B cell (primary cell): ENCODE measurements around the gene LITAF. TPM values are rescaled to one million over a fixed set of nuclear protein-coding genes. Genes with fewer than 3 reads are reported as not detected.

ENCODE experiments used
- ATAC-seq: fragments of 200-7000 bp; cut with Tn5 transposase; one replicate; pipeline ENCODE4 v1.10.0; 2021; ENCODE audit warnings: low read depth, mild to moderate bottlenecking, moderate number of reproducible peaks, moderate library complexity
- CTCF ChIA-PET: fragments of 350-600 bp; sonication (Branson Sonifier 250); formaldehyde crosslinking; loops from one replicate; lab custom pipeline; 2021; ENCODE audit warnings: antibody characterized with exemption, inconsistent platforms; lab: Charles Lee
- POLR2A ChIA-PET: fragments of 350-600 bp; sonication (Branson Sonifier 250); formaldehyde crosslinking; loops from one replicate; lab custom pipeline; 2021; ENCODE audit warnings: antibody characterized with exemption; lab: Charles Lee
- DNase-seq: peaks from one replicate; pipeline ENCODE4 v3.0.0; 2013
- H2AFZ ChIP-seq: 2 replicates; pipeline ENCODE4 v1.6.1; 2012; ENCODE audit warnings: mild to moderate bottlenecking, low read depth, low read length; ENCODE audit not compliant: insufficient read depth, poor library complexity, severe bottlenecking
- H3K27ac ChIP-seq, 2 donors: 1 replicate in 1 of 2; 2 replicates in 1 of 2; pipeline ENCODE4 v1.5.1; 2012 to 2013; ENCODE audit warnings: low read length in 2 of 2, mild to moderate bottlenecking in 2 of 2, moderate library complexity in 1 of 2
- H3K27me3 ChIP-seq, 4 experiments: fragments of 200-600 bp in 1 of 4; sonication (generic) in 1 of 4; replicated peaks in 1 of 4; 1 replicate in 2 of 4; 2 replicates in 2 of 4; pipeline versions ENCODE4 v1.6.1 to v1.7.0; 2013 to 2016; ENCODE audit warnings: low read length in 3 of 4, mild to moderate bottlenecking in 2 of 4, mixed read lengths in 1 of 4, moderate library complexity in 1 of 4; ENCODE audit not compliant: insufficient read depth in 4 of 4, control insufficient read depth in 3 of 4; ENCODE audit errors: control extremely low read depth in 1 of 4
- H3K36me3 ChIP-seq, 2 experiments: replicated peaks in 1 of 2; 1 replicate in 1 of 2; 2 replicates in 1 of 2; pipeline versions ENCODE4 v1.6.1 to v1.7.1; 2013; ENCODE audit warnings: low read length in 1 of 2; ENCODE audit not compliant: insufficient read depth in 2 of 2, control insufficient read depth in 1 of 2; ENCODE audit errors: control extremely low read depth in 1 of 2, extremely low read depth in 1 of 2
- H3K4me1 ChIP-seq, 2 donors: fragments of 200-600 bp in 1 of 2; sonication (generic) in 1 of 2; 1 replicate in 1 of 2; 2 replicates in 1 of 2; pipeline versions ENCODE4 v1.5.1 to v1.6.1; 2013 to 2017; ENCODE audit warnings: low read length in 2 of 2; ENCODE audit not compliant: control insufficient read depth in 2 of 2, insufficient read depth in 2 of 2
- H3K4me2 ChIP-seq: replicated peaks from 2 replicates; pipeline ENCODE3; 2012; ENCODE audit warnings: mild to moderate bottlenecking, low read depth, low read length; ENCODE audit not compliant: poor library complexity, severe bottlenecking
- H3K4me3 ChIP-seq, 5 experiments: fragments of 200-600 bp in 1 of 5; sonication (generic) in 1 of 5; 1 replicate in 3 of 5; 2 replicates in 2 of 5; pipeline versions ENCODE4 v1.5.1 to v1.7.0; 2011 to 2016; ENCODE audit warnings: low read length in 4 of 5, mild to moderate bottlenecking in 4 of 5, low read depth in 2 of 5, control low read depth in 1 of 5, moderate library complexity in 1 of 5; ENCODE audit not compliant: insufficient read depth in 1 of 5; ENCODE audit errors: control extremely low read depth in 1 of 5, extremely low read depth in 1 of 5
- H3K79me2 ChIP-seq: fragments of 200-600 bp; sonication (generic); one replicate; pipeline ENCODE4 v1.6.0; 2016; ENCODE audit warnings: low read length; ENCODE audit not compliant: control insufficient read depth, insufficient read depth
- H3K9ac ChIP-seq: fragments of 200-600 bp; sonication (generic); 2 replicates; pipeline ENCODE4 v1.6.1; 2017; ENCODE audit warnings: mild to moderate bottlenecking, low read length, moderate library complexity
- H3K9me3 ChIP-seq, 3 donors: one replicate each; pipeline versions ENCODE4 v1.6.1 to v1.7.1; 2013; ENCODE audit warnings: low read length in 2 of 3; ENCODE audit not compliant: control insufficient read depth in 2 of 3, insufficient read depth in 1 of 3; ENCODE audit errors: control extremely low read depth in 1 of 3
- H4K20me1 ChIP-seq: 2 replicates; pipeline ENCODE4 v1.6.0; 2012; ENCODE audit warnings: mild to moderate bottlenecking, low read length; ENCODE audit not compliant: insufficient read depth, control insufficient read depth, poor library complexity, severe bottlenecking
- H3K27ac Mint-ChIP-seq: one replicate; pipeline ENCODE4 v1.8.0; 2021; ENCODE audit warnings: mixed read lengths
- H3K27me3 Mint-ChIP-seq: one replicate; pipeline ENCODE4 v1.8.0; 2021; ENCODE audit warnings: mixed read lengths
- H3K4me1 Mint-ChIP-seq: one replicate; pipeline ENCODE4 v1.8.0; 2021; ENCODE audit warnings: mixed read lengths
- H3K4me3 Mint-ChIP-seq: one replicate; pipeline ENCODE4 v1.8.0; 2021; ENCODE audit warnings: mixed read lengths
- H3K9me3 Mint-ChIP-seq: one replicate; pipeline ENCODE4 v1.8.0; 2022; ENCODE audit warnings: mixed read lengths; ENCODE audit not compliant: insufficient read depth
- CTCF ChIP-seq: fragments of 200-600 bp; IDR thresholded peaks from one replicate; pipeline ENCODE4 v1.8.0; 2022; ENCODE audit warnings: antibody characterized with exemption, mild to moderate bottlenecking
- EZH2 ChIP-seq: IDR thresholded peaks from 2 replicates; pipeline ENCODE4 v1.6.1; 2012; ENCODE audit warnings: borderline replicate concordance, low read depth, mild to moderate bottlenecking, moderate library complexity, low read length; ENCODE audit not compliant: insufficient read depth, poor library complexity, severe bottlenecking
- WGBS: methylation state at CpG from one replicate; pipeline ENCODE4 v1.1.5; 2013; ENCODE audit warnings: missing lambda C conversion rate; ENCODE audit not compliant: insufficient coverage; 5-methylcytosine and 5-hydroxymethylcytosine counted together
- intact Hi-C: fragments of 100-400 bp; cut with micrococcal nuclease; formaldehyde crosslinking; loops from one replicate; pipeline ENCODE4 v1.10.0; 2022
- polyA plus RNA-seq: library from polyadenylated mRNA; depleted of rRNA; stranded (reverse); fragments of >200 nt; gene quantifications from 2 replicates; pipeline ENCODE4 v1.2.3, GENCODE V29; 2012
- total RNA-seq, 2 donors: library from RNA; stranded (reverse); fragments of 120-200 nt in 1 of 2; gene quantifications; 1 replicate in 1 of 2; 2 replicates in 1 of 2; pipeline versions ENCODE4 v1.2.3 to v1.2.4, GENCODE V29; 2013 to 2022

Gene LITAF
- total and polyA plus RNA-seq, 2 donors (not counting 1 experiment from before 2014, with no cell fraction given): 93.6 to 125 TPM

- Mint-ChIP-seq H3K27me3 (no peaks in the 10 kb centered on the region), H3K9me3 (no peaks in the 10 kb centered on the region), H3K4me3 (no peak overlapping the region), H3K27ac (no peak overlapping the region), H3K4me1 (peaks cover 17% of the 10 kb centered on the region)
- no peak overlapping the region for H2AFZ ChIP-seq
- H3K9ac ChIP-seq: no peak overlapping the region
- peaks cover 31 to 75% of the 10 kb centered on the region in 2 experiments for H3K36me3 ChIP-seq
- H3K9me3 ChIP-seq: peaks cover 0 to 8% (median 3%) of the 10 kb centered on the region in 3 donors
- peaks cover 0 to 21% of the 10 kb centered on the region in 2 donors for H3K4me1 ChIP-seq
- DNase-seq (no peak), ATAC-seq (no peak)
- H3K4me2 ChIP-seq: no peak overlapping the region
- TF ChIP-seq EZH2 (no peak), CTCF (no peak)
- intact Hi-C loops: no loop called here
- 96% methylated on average over 7 of the region's 13 CpGs for WGBS
- ChIA-PET POLR2A (no interaction called here), CTCF (interaction anchor here (0.6 to 1.1 kb wide), 2 partner anchors 12 to 159 kb away, joined by 3 to 9 read pairs; no protein-coding TSS in a partner anchor)
- no peaks in the 10 kb centered on the region for H3K27me3 ChIP-seq
- peaks cover 60% of the 10 kb centered on the region for H3K79me2 ChIP-seq
- H3K4me3 ChIP-seq: no peak overlapping the region
- H4K20me1 ChIP-seq: peaks cover 66% of the 10 kb centered on the region
- no peak overlapping the region for H3K27ac ChIP-seq
Observed at GRCh38 chr16:11556214-11556819, 30.4 kb downstream of the LITAF start.

GRCh38 chr16:11554053-11554452, 32.7 kb downstream of the LITAF start:
- Histone ChIP-seq H3K36me3 (peaks cover 34 to 84% of the 10 kb centered on the region in 2 experiments), H3K4me1 (peaks cover 0 to 11% of the 10 kb centered on the region in 2 donors), H3K27me3 (no peaks in the 10 kb centered on the region), H3K79me2 (peaks cover 44% of the 10 kb centered on the region), H3K4me2 (no peak overlapping the region), H3K4me3 (no peak overlapping the region), H2AFZ (no peak overlapping the region), H3K9ac (no peak overlapping the region), H3K27ac (no peak overlapping the region), H3K9me3 (peaks cover 0 to 18% (median 3%) of the 10 kb centered on the region in 3 donors), H4K20me1 (peaks cover 59% of the 10 kb centered on the region)
- DNase-seq: no peak
- CTCF ChIA-PET: interaction anchor here (1.0 to 2.1 kb wide), 2 partner anchors 15 to 22 kb away, joined by 3 to 6 read pairs; no protein-coding TSS in a partner anchor
- H3K9me3 Mint-ChIP-seq: no peaks in the 10 kb centered on the region
- intact Hi-C loops: no loop called here
- POLR2A ChIA-PET: no interaction called here
- no peak for ATAC-seq
- no peak for TF ChIP-seq EZH2
- TF ChIP-seq CTCF: no peak
- no peak overlapping the region for H3K4me3 Mint-ChIP-seq
- H3K27ac Mint-ChIP-seq: no peak overlapping the region
- peaks cover 8% of the 10 kb centered on the region for H3K4me1 Mint-ChIP-seq
- no peaks in the 10 kb centered on the region for H3K27me3 Mint-ChIP-seq
- WGBS: no CpG with 5 or more reads among the region's 6 CpGs
